GM12878 (cell line): ENCODE measurements around the gene FAR1. TPM values are rescaled to one million over a fixed set of nuclear protein-coding genes. Genes with fewer than 3 reads are reported as not detected.

Source experiments
- ATAC-seq: fragments of 200-7000 bp; cut with Tn5 transposase; 3 replicates; pipeline ENCODE4 v1.9.1; 2020; ENCODE audit warnings: mild to moderate bottlenecking, moderate library complexity
- BruUV-seq: library from RNA; stranded (reverse); fragments of 400-500 nt; replicated peaks from 2 replicates; lab custom pipeline; 2021; lab: Mats Ljungman, UMichigan
- CTCF ChIA-PET: fragments of 300-600 bp; sonication (Branson Sonifier 250); formaldehyde crosslinking; extraction: SDS; loops from one replicate; lab custom pipeline; 2021; ENCODE audit warnings: inconsistent platforms; lab: Yijun Ruan, JAX
- POLR2A ChIA-PET: fragments of 350-600 bp; formaldehyde crosslinking; extraction: SDS; loops from one replicate; lab custom pipeline; 2021; ENCODE audit warnings: inconsistent platforms; lab: Charles Lee
- RAD21 ChIA-PET: fragments of 300-600 bp; sonication (Branson Sonifier 250); formaldehyde crosslinking; loops from one replicate; lab custom pipeline; 2023; ENCODE audit warnings: antibody characterized with exemption; ENCODE audit not compliant: unreplicated experiment; lab: Charles Lee
- SMC1A ChIA-PET: fragments of 300-600 bp; sonication (Branson Sonifier 250); formaldehyde crosslinking; loops from one replicate; lab custom pipeline; 2023; ENCODE audit not compliant: unreplicated experiment, uncharacterized antibody; lab: Charles Lee
- DNase-seq: peaks from one replicate; pipeline ENCODE4 v3.0.0-alpha.2; 2011; ENCODE audit warnings: low read depth, low spot score
- FAIRE-seq: peaks from 3 replicates; lab custom pipeline; 2011; peaks lifted over from hg19 to GRCh38; lab: Jason Lieb, UNC
- H2AFZ ChIP-seq: 2 replicates; pipeline ENCODE4 v1.6.0; 2011; ENCODE audit warnings: low read depth, low read length, control low read depth; ENCODE audit not compliant: control insufficient read depth
- H3K27ac ChIP-seq: 2 replicates; pipeline ENCODE4 v1.5.1; 2011; ENCODE audit warnings: control low read depth; ENCODE audit not compliant: control insufficient read depth, insufficient read depth
- H3K27me3 ChIP-seq, 2 experiments: replicated peaks in 1 of 2; 2 replicates each; pipeline versions ENCODE4 v1.6.0 to v1.6.1; 2011; ENCODE audit warnings: low read length in 1 of 2; ENCODE audit not compliant: control insufficient read depth in 2 of 2, insufficient read depth in 2 of 2
- H3K36me3 ChIP-seq, 2 experiments: 2 replicates each; pipeline ENCODE4 v1.5.1; 2011; ENCODE audit warnings: low read length in 1 of 2; ENCODE audit not compliant: control insufficient read depth in 2 of 2, insufficient read depth in 2 of 2
- H3K4me1 ChIP-seq: 2 replicates; pipeline ENCODE4 v1.6.1; 2011; ENCODE audit warnings: mild to moderate bottlenecking, low read length, moderate library complexity, mixed read lengths; ENCODE audit not compliant: control insufficient read depth, insufficient read depth
- H3K4me2 ChIP-seq: 2 replicates; pipeline ENCODE4 v1.6.0; 2011; ENCODE audit warnings: control low read depth; ENCODE audit not compliant: control insufficient read depth, insufficient read depth
- H3K4me3 ChIP-seq: fragments of 200-600 bp; sonication (generic); 2 replicates; pipeline ENCODE4 v1.5.1; 2016
- H3K79me2 ChIP-seq: 2 replicates; pipeline ENCODE4 v1.6.0; 2011; ENCODE audit warnings: low read length; ENCODE audit not compliant: control insufficient read depth, insufficient read depth
- H3K9ac ChIP-seq: 2 replicates; pipeline ENCODE4 v1.8.0; 2011; ENCODE audit warnings: low read length, control low read depth, mixed read lengths; ENCODE audit not compliant: control insufficient read depth, insufficient read depth
- H3K9me3 ChIP-seq: replicated peaks from 3 replicates; pipeline ENCODE4 v1.5.1; 2011; ENCODE audit warnings: mild to moderate bottlenecking, low read length; ENCODE audit not compliant: control insufficient read depth, insufficient read depth
- H4K20me1 ChIP-seq: 2 replicates; pipeline ENCODE4 v1.6.0; 2011; ENCODE audit not compliant: control insufficient read depth, insufficient read depth
- CHD2 ChIP-seq: IDR thresholded peaks from 2 replicates; pipeline ENCODE4 v1.6.1; 2011; ENCODE audit warnings: low read depth, low read length, improper control_type of control experiment, borderline replicate concordance
- HDAC2 ChIP-seq: fragments of 200-600 bp; sonication (generic); IDR thresholded peaks from 2 replicates; pipeline ENCODE4 v1.6.1; 2017
- KAT2A ChIP-seq: conservative IDR thresholded peaks from 2 replicates; pipeline ENCODE4 v1.6.1; 2011; ENCODE audit warnings: low read depth, low read length; ENCODE audit not compliant: control insufficient read depth
- MYC ChIP-seq: IDR thresholded peaks from 2 replicates; pipeline ENCODE4 v1.6.1; 2011; ENCODE audit warnings: mild to moderate bottlenecking, low read length, moderate library complexity, inconsistent platforms; ENCODE audit not compliant: insufficient read depth, insufficient replicate concordance, insufficient read length, severe bottlenecking
- NFXL1 ChIP-seq: fragments of 450-650 bp; IDR thresholded peaks from 2 replicates; pipeline ENCODE4 v1.6.1; 2017; ENCODE audit warnings: antibody characterized with exemption, mild to moderate bottlenecking, borderline replicate concordance
- STAT1 ChIP-seq: fragments of 450-650 bp; conservative IDR thresholded peaks from 2 replicates; pipeline ENCODE4 v1.6.1; 2014; ENCODE audit warnings: antibody characterized with exemption, mild to moderate bottlenecking
- TCF7 ChIP-seq: IDR thresholded peaks from 2 replicates; pipeline ENCODE4 v1.6.1; 2014; ENCODE audit warnings: antibody characterized with exemption, borderline replicate concordance
- WGBS: methylation state at CpG from one replicate; pipeline ENCODE4 v1.1.6; 2016; ENCODE audit warnings: low lambda C conversion rate; ENCODE audit not compliant: insufficient replicate concordance, insufficient coverage; ENCODE audit errors: missing lambda C conversion rate; 5-methylcytosine and 5-hydroxymethylcytosine counted together
- in situ Hi-C: fragments of 300-500 bp; cut with MboI; formaldehyde crosslinking; loops from 9 replicates; pipeline ENCODE4 v1.14.3; 2018; ENCODE audit warnings: mixed read lengths
- intact Hi-C: fragments of 100-400 bp; cut with micrococcal nuclease; formaldehyde crosslinking; loops from one replicate; pipeline ENCODE4 v1.14.2; 2022; ENCODE audit not compliant: unreplicated experiment
- polyA plus RNA-seq, 11 experiments: library from polyadenylated mRNA; depleted of rRNA in 4 of 11; unstranded in 6 of 11; stranded (reverse) in 5 of 11; fragments of >200 nt; fragmentation: Nextera tagmentation in 4 of 11; fragmentation: Illumina TruSeq in 1 of 11; extraction: Ambion mirVana in 4 of 11; extraction: Trizol in 1 of 11; gene quantifications; 1 replicate in 1 of 11; 2 replicates in 10 of 11; pipeline versions ENCODE4 v1.2.1 to v1.2.3, GENCODE V29; 2011 to 2016; ENCODE audit warnings: inconsistent platforms in 2 of 11, missing spikeins in 2 of 11, low read depth in 1 of 11
- total RNA-seq, 4 experiments: library from RNA; depleted of rRNA in 3 of 4; stranded (reverse); fragments of >200 nt in 3 of 4; fragmentation: Illumina TruSeq in 1 of 4; extraction: Trizol in 1 of 4; gene quantifications; 2 replicates each; pipeline versions ENCODE4 v1.2.1 to v1.2.3, GENCODE V29; 2013 to 2021
- TF ChIP-seq, protein P1 (sequence below): fragments of 450-650 bp; IDR thresholded peaks from 2 replicates; pipeline ENCODE4 v1.6.1; 2017; ENCODE audit warnings: mild to moderate bottlenecking
- TF ChIP-seq, protein P2 (sequence below): fragments of 450-650 bp; formaldehyde crosslinking; IDR thresholded peaks from 2 replicates; pipeline ENCODE4 v1.4.0; 2020; ENCODE audit warnings: mild to moderate bottlenecking, moderate library complexity

Gene FAR1
- total and polyA plus RNA-seq, 10 of the 15 experiments (the other 5 are each of a cell fraction or from before 2014, with no cell fraction given), result 10.1 to 73.9 (median 30.8) TPM

DNA sequence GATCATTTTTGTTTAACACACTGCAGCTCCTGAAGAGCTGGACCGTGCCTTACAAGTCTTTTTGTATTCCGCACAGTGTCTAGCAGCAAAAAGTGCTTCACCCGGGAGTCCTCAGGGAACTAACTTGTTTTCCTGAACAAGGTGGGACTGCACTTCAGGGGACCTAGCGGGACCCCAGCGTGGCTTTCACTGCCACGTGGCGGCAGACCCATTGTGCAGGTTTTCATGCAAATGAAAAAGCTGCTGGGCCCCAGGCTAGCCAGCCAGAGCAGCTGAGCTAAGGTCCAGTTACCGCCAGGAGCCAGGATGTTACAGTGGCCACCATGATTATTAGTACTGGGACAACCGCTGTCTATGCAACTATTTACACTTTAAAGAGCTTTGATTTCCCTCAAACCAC, 90.6 kb downstream of the FAR1 start:
- H3K27ac ChIP-seq, result no peak overlapping the region
- H3K79me2 ChIP-seq, result no peaks in the 10 kb centered on the region
- no peak overlapping the region for H3K9ac ChIP-seq
- ChIA-PET SMC1A (interaction anchor here (0.9 kb wide), 1 partner anchor 28 kb away, joined by 3 read pairs; no protein-coding TSS in a partner anchor), RAD21 (no interaction called here), CTCF (interaction anchor here (0.6 to 3.0 kb wide), 4 partner anchors 11 to 846 kb away, joined by 3 to 10 read pairs (median 4); no protein-coding TSS in a partner anchor), POLR2A (interaction anchor here (0.6 kb wide), 1 partner anchor 91 kb away, joined by 3 read pairs; no protein-coding TSS in a partner anchor)
- intact Hi-C loops, result no loop called here
- no TSS peak for BruUV-seq
- H3K4me1 ChIP-seq, result no peaks in the 10 kb centered on the region
- no peak overlapping the region for H3K4me2 ChIP-seq
- no peaks in the 10 kb centered on the region for H3K36me3 ChIP-seq
- in situ Hi-C loops, result no loop called here
- no peak for FAIRE-seq
- TF ChIP-seq MYC, result no peak
- TF ChIP-seq TCF7, result no peak
- TF ChIP-seq NFXL1, result no peak
- TF ChIP-seq, protein P1, sequence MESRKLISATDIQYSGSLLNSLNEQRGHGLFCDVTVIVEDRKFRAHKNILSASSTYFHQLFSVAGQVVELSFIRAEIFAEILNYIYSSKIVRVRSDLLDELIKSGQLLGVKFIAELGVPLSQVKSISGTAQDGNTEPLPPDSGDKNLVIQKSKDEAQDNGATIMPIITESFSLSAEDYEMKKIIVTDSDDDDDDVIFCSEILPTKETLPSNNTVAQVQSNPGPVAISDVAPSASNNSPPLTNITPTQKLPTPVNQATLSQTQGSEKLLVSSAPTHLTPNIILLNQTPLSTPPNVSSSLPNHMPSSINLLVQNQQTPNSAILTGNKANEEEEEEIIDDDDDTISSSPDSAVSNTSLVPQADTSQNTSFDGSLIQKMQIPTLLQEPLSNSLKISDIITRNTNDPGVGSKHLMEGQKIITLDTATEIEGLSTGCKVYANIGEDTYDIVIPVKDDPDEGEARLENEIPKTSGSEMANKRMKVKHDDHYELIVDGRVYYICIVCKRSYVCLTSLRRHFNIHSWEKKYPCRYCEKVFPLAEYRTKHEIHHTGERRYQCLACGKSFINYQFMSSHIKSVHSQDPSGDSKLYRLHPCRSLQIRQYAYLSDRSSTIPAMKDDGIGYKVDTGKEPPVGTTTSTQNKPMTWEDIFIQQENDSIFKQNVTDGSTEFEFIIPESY, result no peak
- no peak for TF ChIP-seq KAT2A
- TF ChIP-seq HDAC2, result no peak
- TF ChIP-seq, protein P2, sequence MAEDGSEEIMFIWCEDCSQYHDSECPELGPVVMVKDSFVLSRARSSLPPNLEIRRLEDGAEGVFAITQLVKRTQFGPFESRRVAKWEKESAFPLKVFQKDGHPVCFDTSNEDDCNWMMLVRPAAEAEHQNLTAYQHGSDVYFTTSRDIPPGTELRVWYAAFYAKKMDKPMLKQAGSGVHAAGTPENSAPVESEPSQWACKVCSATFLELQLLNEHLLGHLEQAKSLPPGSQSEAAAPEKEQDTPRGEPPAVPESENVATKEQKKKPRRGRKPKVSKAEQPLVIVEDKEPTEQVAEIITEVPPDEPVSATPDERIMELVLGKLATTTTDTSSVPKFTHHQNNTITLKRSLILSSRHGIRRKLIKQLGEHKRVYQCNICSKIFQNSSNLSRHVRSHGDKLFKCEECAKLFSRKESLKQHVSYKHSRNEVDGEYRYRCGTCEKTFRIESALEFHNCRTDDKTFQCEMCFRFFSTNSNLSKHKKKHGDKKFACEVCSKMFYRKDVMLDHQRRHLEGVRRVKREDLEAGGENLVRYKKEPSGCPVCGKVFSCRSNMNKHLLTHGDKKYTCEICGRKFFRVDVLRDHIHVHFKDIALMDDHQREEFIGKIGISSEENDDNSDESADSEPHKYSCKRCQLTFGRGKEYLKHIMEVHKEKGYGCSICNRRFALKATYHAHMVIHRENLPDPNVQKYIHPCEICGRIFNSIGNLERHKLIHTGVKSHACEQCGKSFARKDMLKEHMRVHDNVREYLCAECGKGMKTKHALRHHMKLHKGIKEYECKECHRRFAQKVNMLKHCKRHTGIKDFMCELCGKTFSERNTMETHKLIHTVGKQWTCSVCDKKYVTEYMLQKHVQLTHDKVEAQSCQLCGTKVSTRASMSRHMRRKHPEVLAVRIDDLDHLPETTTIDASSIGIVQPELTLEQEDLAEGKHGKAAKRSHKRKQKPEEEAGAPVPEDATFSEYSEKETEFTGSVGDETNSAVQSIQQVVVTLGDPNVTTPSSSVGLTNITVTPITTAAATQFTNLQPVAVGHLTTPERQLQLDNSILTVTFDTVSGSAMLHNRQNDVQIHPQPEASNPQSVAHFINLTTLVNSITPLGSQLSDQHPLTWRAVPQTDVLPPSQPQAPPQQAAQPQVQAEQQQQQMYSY (CRISPR knock-in tag), result no peak
- no peak for TF ChIP-seq STAT1
- no peak for TF ChIP-seq CHD2
- no peaks in the 10 kb centered on the region for H4K20me1 ChIP-seq
- H3K4me3 ChIP-seq, result no peak overlapping the region
- ATAC-seq, result no peak
- H3K9me3 ChIP-seq, result no peaks in the 10 kb centered on the region
- no peaks in the 10 kb centered on the region for H3K27me3 ChIP-seq
- H2AFZ ChIP-seq, result no peak overlapping the region
- DNase-seq, result no peak
- WGBS, result 38% methylated on average over 9 of the region's 9 CpGs
